Caco-2 (cell line): Measurements from ENCODE around the gene SYT7. TPM values are rescaled to one million over a fixed set of nuclear protein-coding genes. Genes with fewer than 3 reads are reported as not detected.

Experiments used
- BruUV-seq: library from RNA; stranded (reverse); fragments of 400-500 nt; replicated peaks from 2 replicates; lab custom pipeline; 2021; lab: Mats Ljungman, UMichigan
- CTCF ChIA-PET: fragments of 300-600 bp; sonication (Branson Sonifier 250); formaldehyde crosslinking; loops from one replicate; lab custom pipeline; 2022; ENCODE audit warnings: antibody characterized with exemption; lab: Charles Lee
- POLR2A ChIA-PET: fragments of 300-600 bp; sonication (Branson Sonifier 250); formaldehyde crosslinking; loops from one replicate; lab custom pipeline; 2022; ENCODE audit warnings: antibody characterized with exemption; lab: Charles Lee
- DNase-seq, 2 experiments: peaks; one replicate each; pipeline versions ENCODE4 v3.0.0 to v3.0.0-alpha.2; 2020 to 2022
- H3K27me3 ChIP-seq: replicated peaks from 2 replicates; pipeline ENCODE4 v1.6.0; 2011; ENCODE audit warnings: low read length; ENCODE audit not compliant: control insufficient read depth, insufficient read depth
- H3K36me3 ChIP-seq: 2 replicates; pipeline ENCODE4 v1.5.1; 2011; ENCODE audit warnings: low read length; ENCODE audit not compliant: control insufficient read depth, insufficient read depth
- H3K4me1 ChIP-seq: fragments of 250-450 bp; sonication (Bioruptor Pico); 2 replicates; pipeline ENCODE4 v1.5.1; 2020; ENCODE audit warnings: mild to moderate bottlenecking
- H3K4me3 ChIP-seq: 2 replicates; pipeline ENCODE4 v1.5.1; 2011; ENCODE audit warnings: low read depth, mild to moderate bottlenecking, control low read depth, low read length
- H3K9me3 ChIP-seq: fragments of 250-450 bp; sonication (Bioruptor Pico); 2 replicates; pipeline ENCODE4 v1.5.1; 2020; ENCODE audit warnings: mild to moderate bottlenecking, moderate library complexity
- H3K27ac Mint-ChIP-seq: one replicate; pipeline ENCODE4 v1.8.0; 2022; ENCODE audit warnings: mixed read lengths; ENCODE audit not compliant: unreplicated experiment
- H3K27me3 Mint-ChIP-seq: one replicate; pipeline ENCODE4 v1.8.0; 2022; ENCODE audit warnings: mixed read lengths; ENCODE audit not compliant: insufficient read depth, unreplicated experiment
- H3K36me3 Mint-ChIP-seq: one replicate; pipeline ENCODE4 v1.8.0; 2022; ENCODE audit warnings: mild to moderate bottlenecking, mixed read lengths; ENCODE audit not compliant: insufficient read depth, unreplicated experiment
- H3K4me1 Mint-ChIP-seq: one replicate; pipeline ENCODE4 v1.8.0; 2022; ENCODE audit warnings: low read depth, mixed read lengths; ENCODE audit not compliant: unreplicated experiment
- H3K4me3 Mint-ChIP-seq: one replicate; pipeline ENCODE4 v1.8.0; 2022; ENCODE audit warnings: mild to moderate bottlenecking, moderate library complexity, mixed read lengths; ENCODE audit not compliant: unreplicated experiment
- H3K9me3 Mint-ChIP-seq: one replicate; pipeline ENCODE4 v1.8.0; 2022; ENCODE audit warnings: mixed read lengths; ENCODE audit not compliant: unreplicated experiment
- CTCF ChIP-seq, 2 experiments: fragments of 200-600 bp in 1 of 2; IDR thresholded peaks; 1 replicate in 1 of 2; 2 replicates in 1 of 2; pipeline versions ENCODE4 v1.5.1 to v1.8.0; 2011 to 2022; ENCODE audit warnings: antibody characterized with exemption in 1 of 2, control low read depth in 1 of 2, inconsistent platforms in 1 of 2, low read depth in 1 of 2, low read length in 1 of 2, mild to moderate bottlenecking in 1 of 2, moderate library complexity in 1 of 2; ENCODE audit not compliant: insufficient read depth in 1 of 2, severe bottlenecking in 1 of 2, unreplicated experiment in 1 of 2
- intact Hi-C: fragments of 100-400 bp; cut with micrococcal nuclease; formaldehyde crosslinking; loops from one replicate; pipeline ENCODE4 v1.10.0; 2022; ENCODE audit not compliant: unreplicated experiment
- total RNA-seq: library from RNA; stranded (reverse); gene quantifications from 2 replicates; pipeline ENCODE4 v1.2.3, GENCODE V29; 2022

SYT7 gene
- total RNA-seq, 1 experiment from 2014 or later, result 33.5 TPM

- peaks cover 25% of the 10 kb centered on the region for H3K4me1 Mint-ChIP-seq
- H3K27ac Mint-ChIP-seq, result no peak overlapping the region
- ChIA-PET POLR2A (no interaction called here), CTCF (interaction anchor here (0.6 to 1.8 kb wide), 17 partner anchors 9 to 101 kb away, joined by 3 to 8 read pairs (median 4); no protein-coding TSS in a partner anchor)
- Histone ChIP-seq H3K36me3 (no peaks in the 10 kb centered on the region), H3K4me1 (peaks cover 41% of the 10 kb centered on the region), H3K4me3 (no peak overlapping the region), H3K27me3 (no peaks in the 10 kb centered on the region), H3K9me3 (no peaks in the 10 kb centered on the region)
- peak; percentile 85 to 86 for TF ChIP-seq CTCF (IDR thresholded peaks at IDR 0.05; ENCODE audit: insufficient read depth in 1 of 2, low read depth in 1 of 2, low read length in 1 of 2, severe bottlenecking in 1 of 2, unreplicated experiment in 1 of 2)
- no TSS peak for BruUV-seq
- no peaks in the 10 kb centered on the region for H3K27me3 Mint-ChIP-seq
- intact Hi-C loops, result loop anchor here (2.0 kb wide), 3 partner anchors 34 to 94 kb away; no protein-coding TSS in a partner anchor
- H3K36me3 Mint-ChIP-seq, result peaks cover 10% of the 10 kb centered on the region
- DNase-seq, result peak; percentile 67 to 73
- no peak overlapping the region for H3K4me3 Mint-ChIP-seq
- H3K9me3 Mint-ChIP-seq, result no peaks in the 10 kb centered on the region
These were observed 48.5 kb downstream of the SYT7 start for GRCh38 chr11:61532134-61533038.

- Histone ChIP-seq H3K27me3 (no peaks in the 10 kb centered on the region), H3K9me3 (no peaks in the 10 kb centered on the region), H3K36me3 (no peaks in the 10 kb centered on the region), H3K4me1 (peaks cover 34% of the 10 kb centered on the region), H3K4me3 (no peak overlapping the region)
- DNase-seq, result peak in 1 of 2 experiments; percentile 62
- intact Hi-C loops, result no loop called here
- ChIA-PET POLR2A (no interaction called here), CTCF (interaction anchor here (0.6 to 1.8 kb wide), 4 partner anchors 10 to 216 kb away, joined by 4 to 7 read pairs (median 6); no protein-coding TSS in a partner anchor)
- no peak for TF ChIP-seq CTCF (IDR thresholded peaks at IDR 0.05; ENCODE audit: insufficient read depth in 1 of 2, low read depth in 1 of 2, low read length in 1 of 2, severe bottlenecking in 1 of 2, unreplicated experiment in 1 of 2)
- Mint-ChIP-seq H3K27ac (peak overlapping the region; percentile 60), H3K4me3 (no peak overlapping the region), H3K36me3 (peaks cover 10% of the 10 kb centered on the region), H3K9me3 (no peaks in the 10 kb centered on the region), H3K4me1 (peaks cover 25% of the 10 kb centered on the region), H3K27me3 (no peaks in the 10 kb centered on the region)
- BruUV-seq, result no TSS peak
These were observed 49.8 kb downstream of the SYT7 start for GRCh38 chr11:61531044-61531443.

- H3K27me3 Mint-ChIP-seq, result no peaks in the 10 kb centered on the region
- BruUV-seq, result no TSS peak
- TF ChIP-seq CTCF (IDR thresholded peaks at IDR 0.05; ENCODE audit: insufficient read depth in 1 of 2, low read depth in 1 of 2, low read length in 1 of 2, severe bottlenecking in 1 of 2, unreplicated experiment in 1 of 2), result no peak
- ChIA-PET POLR2A (no interaction called here), CTCF (no interaction called here)
- H3K4me3 ChIP-seq, result no peak overlapping the region
- no peak for DNase-seq
- H3K36me3 ChIP-seq, result no peaks in the 10 kb centered on the region
- no peak overlapping the region for H3K27ac Mint-ChIP-seq
- peaks cover 34% of the 10 kb centered on the region for H3K4me1 ChIP-seq
- peaks cover 10% of the 10 kb centered on the region for H3K36me3 Mint-ChIP-seq
- H3K27me3 ChIP-seq, result no peaks in the 10 kb centered on the region
- no peaks in the 10 kb centered on the region for H3K9me3 ChIP-seq
- intact Hi-C loops, result no loop called here
- H3K9me3 Mint-ChIP-seq, result no peaks in the 10 kb centered on the region
- H3K4me3 Mint-ChIP-seq, result no peak overlapping the region
- peaks cover 17% of the 10 kb centered on the region for H3K4me1 Mint-ChIP-seq
These were observed 51.2 kb downstream of the SYT7 start for GRCh38 chr11:61529537-61530225.
